NCI-H187 treated with DMSO at 0.1 percent for 48 hours (cell line): Measurements from ENCODE around the gene NRN1L.
"Not testable (repeated sequence)": the region's sequence is repeated elsewhere in the genome, so short reads cannot be mapped to it uniquely, and the experiment has no call there.

Source experiments
- DNase-seq: peaks from one replicate; lab custom pipeline; 2025; lab: John Stamatoyannopoulos, UW

Gene NRN1L

DNA sequence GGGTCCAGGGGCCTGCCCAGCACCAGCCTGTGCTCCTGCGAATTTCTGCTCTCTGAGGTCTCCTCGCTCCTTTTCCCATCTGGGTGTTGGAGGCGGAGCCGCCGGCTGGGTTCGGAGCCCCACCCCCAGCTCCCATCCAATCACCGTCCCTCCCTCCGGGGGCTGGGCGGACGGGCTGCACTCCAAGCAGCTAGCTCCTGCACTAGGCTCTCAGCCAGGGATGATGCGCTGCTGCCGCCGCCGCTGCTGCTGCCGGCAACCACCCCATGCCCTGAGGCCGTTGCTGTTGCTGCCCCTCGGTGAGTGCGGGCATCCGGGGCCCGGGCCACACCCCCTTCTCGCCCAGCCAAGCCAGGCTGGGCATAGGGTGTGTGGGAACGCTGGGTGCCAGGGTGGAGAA is at the start of gene NRN1L:
NRN1L (plus strand) TSS at position 202 of the 400 bp plus-strand sequence; CDS start at position 221, 19 bp downstream.
- no peak for DNase-seq

- DNase-seq: not testable (repeated sequence)
Observed at GRCh38 chr16:67837190-67837589, 47.5 kb upstream of the NRN1L start.

GRCh38 chr16:67837811-67838210 is 46.9 kb upstream of the NRN1L start:
- DNase-seq: no peak

DNA sequence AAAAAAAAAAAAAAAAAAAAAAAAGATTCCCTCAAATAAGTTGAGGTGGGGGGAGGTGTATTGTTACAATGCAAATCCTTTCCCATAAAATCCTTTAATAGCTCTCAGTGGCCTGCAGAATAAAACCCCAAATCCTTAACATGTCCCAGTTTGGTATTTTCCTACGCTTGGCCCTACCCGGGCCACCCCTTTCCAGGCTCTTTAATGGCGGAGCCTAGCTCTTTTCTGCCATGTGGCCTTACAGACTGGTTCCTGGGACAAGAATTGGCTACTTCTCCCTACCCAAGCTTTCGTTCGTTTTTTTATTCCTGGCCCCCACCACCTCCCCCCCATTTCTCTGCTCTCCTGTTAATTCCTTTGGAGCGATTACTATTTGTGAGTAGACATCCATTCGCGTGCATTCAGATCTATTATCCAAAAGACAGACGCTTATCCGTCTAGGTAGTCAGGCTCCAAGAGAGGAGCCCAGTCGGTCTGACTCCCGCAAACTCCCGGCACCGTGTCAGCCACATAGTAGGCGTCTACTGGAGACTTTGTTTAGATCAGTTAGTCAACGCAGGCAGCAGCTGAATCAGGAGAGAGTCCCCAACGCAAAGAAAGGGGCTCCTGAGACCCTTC is 43.4 kb upstream of the NRN1L start:
- DNase-seq: no peak

GRCh38 chr16:67841816-67842508 is 42.7 kb upstream of the NRN1L start, which contains the start of gene THAP11:
Gene THAP11 (plus strand): TSS chr16:67842320. CDS start chr16:67842555, 235 bp downstream.
- DNase-seq: peak; percentile 59

- no peak for DNase-seq
Observed at GRCh38 chr16:67842509-67843342, 42.0 kb upstream of the NRN1L start.

- no peak for DNase-seq
Observed at GRCh38 chr16:67843343-67843765, 41.3 kb upstream of the NRN1L start.

GRCh38 chr16:67844497-67844896 is 40.2 kb upstream of the NRN1L start:
- no peak for DNase-seq

- DNase-seq: no peak
Observed at GRCh38 chr16:67845291-67846062, 39.2 kb upstream of the NRN1L start.

- no peak for DNase-seq
Observed at GRCh38 chr16:67846063-67846319, 38.7 kb upstream of the NRN1L start.

- DNase-seq: peak; percentile 45
Observed at GRCh38 chr16:67846320-67847063, 38.2 kb upstream of the NRN1L start, which contains the start of gene NUTF2. Gene NUTF2 (plus strand): TSS chr16:67846933. CDS start chr16:67865131, 18,198 bp downstream.

DNA sequence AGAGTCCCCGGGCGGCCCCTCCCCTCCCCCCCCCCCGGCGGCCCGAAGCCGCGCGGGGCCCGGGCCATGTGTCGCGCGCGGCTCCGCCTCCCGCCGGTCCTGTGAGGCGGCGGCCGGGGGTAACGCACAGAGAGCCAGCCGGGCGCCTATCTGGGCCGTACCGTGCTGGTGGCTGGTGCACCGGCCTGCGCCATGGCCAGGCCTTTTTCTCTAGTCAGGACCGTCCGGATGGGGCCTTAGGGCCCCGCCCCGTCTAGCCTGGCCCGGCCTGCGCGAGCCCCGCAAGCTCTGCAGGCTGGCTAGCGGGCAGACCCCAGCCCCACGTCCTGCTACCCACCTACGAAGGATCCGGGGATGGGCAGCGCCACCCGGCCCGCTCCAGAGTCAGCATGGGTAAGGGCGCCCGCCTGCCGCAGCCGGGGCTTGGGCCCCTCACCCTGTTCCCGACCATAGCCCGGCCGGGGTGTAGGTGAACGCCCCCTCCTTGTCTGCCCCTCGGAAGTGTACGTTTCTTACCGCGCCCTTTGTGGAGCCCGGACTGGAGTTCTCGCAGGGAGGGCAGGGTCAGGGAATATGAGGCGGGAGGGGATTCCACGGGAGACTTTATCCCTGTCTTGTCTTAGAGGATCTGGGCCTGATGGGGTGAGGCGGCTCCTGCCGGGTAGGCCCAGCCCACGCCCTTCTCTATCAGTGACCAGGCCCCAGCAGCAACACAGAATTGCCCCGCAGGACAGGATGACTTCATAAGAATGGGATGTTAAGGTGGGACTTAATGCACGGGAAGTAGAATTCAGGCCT is 37.4 kb upstream of the NRN1L start, which contains the start of gene CENPT:
CENPT (minus strand) TSS at position 630 of the 798 bp plus-strand sequence. CDS start 13,834 bp downstream, outside the sequence.
- no peak for DNase-seq

- DNase-seq: no peak
Observed at GRCh38 chr16:67848118-67848517, 36.6 kb upstream of the NRN1L start.

DNA sequence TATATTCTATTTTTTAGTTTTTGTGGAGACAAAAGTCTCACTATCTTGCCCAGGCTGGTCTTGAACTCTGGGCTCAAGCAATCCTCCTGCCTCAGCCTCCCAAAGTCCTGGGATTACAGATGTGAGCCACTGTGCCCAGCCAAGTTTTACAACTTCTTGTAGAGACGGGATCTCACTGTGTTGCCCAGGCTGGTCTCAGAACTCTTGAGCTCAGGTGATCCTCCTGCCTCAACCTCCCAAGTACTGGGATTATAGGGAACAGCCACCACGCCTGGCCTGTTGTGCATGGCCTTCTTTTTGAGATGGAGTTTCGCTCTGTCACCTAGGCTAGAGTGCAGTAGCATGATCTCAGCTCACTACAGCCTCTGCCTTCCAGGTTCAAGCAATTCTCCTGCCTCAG is 31.0 kb upstream of the NRN1L start:
- DNase-seq: no peak

GRCh38 chr16:67855789-67856188 is 28.9 kb upstream of the NRN1L start:
- no peak for DNase-seq

GRCh38 chr16:67856927-67857546 is 27.6 kb upstream of the NRN1L start:
- no peak for DNase-seq

DNA sequence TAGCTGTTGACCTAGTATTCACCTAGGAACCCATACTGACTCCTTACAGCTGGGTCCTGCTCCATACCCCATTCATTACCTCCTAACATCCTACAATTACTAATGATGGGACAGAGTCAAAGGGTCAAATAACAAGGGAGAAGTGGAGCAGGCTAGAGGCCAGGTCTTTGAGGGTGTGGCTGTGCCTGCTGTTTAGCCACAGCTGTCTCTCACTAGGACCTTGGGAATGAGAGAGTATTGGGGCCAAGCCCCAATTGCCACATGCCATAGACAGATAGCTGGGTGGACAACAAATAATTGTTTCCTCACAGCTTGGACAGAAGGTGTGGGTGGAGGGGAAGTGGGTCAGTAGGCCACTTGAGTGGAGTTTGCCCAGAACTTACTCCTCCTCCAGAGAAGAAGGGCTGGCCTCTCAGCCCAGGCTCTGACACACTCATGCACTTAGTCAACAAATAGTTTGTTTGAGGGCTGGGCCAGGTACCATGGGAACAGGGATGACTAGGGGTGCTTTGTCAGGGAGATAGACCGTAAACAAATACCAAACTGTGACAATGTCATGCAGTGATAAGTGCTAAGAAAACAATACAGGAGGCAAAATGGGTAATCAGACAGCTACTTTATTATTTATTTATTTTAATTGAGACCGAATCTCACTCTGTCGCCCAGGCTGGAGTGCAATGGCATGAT is 27.0 kb upstream of the NRN1L start:
- no peak for DNase-seq

DNA sequence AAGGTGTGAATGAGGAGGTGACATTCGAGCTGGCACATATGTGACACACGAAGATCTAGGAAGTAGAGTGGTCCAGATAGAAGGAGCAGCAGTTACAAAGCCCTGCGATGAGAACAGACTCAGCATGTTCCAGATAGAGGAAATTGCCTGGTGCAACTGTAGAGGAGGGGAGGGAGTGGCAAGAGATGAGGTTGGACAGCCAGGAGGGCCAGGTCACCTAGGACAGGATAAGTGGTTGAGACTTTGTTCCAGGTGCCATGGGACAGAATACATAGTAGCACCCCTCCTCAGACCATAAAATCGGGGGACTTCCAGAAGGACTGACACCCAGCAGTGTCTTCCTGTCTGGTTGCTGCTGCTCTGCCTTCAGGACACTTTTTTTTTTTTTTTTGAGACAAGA is 26.2 kb upstream of the NRN1L start:
- no peak for DNase-seq
